Hepatocyte (in vitro differentiated cells): ENCODE measurements around the gene STKLD1. TPM values are rescaled to one million over a fixed set of nuclear protein-coding genes. Genes with fewer than 3 reads are reported as not detected.
A peak's percentile ranks its signal among the peaks of the same experiment; 100 is the strongest.
"Not testable (repeated sequence)": the region's sequence is repeated elsewhere in the genome, so short reads cannot be mapped to it uniquely, and the experiment has no call there.

Source experiments
- DNase-seq: peaks from one replicate; pipeline ENCODE4 v3.0.0-alpha.2; 2016; ENCODE audit warnings: low spot score
- H2AFZ ChIP-seq: fragments of 200-600 bp; sonication (generic); 2 replicates; pipeline ENCODE4 v1.6.0; 2016; ENCODE audit warnings: antibody characterized with exemption, mild to moderate bottlenecking
- H3K27ac ChIP-seq: fragments of 200-600 bp; sonication (generic); 2 replicates; pipeline ENCODE4 v1.5.1; 2016; ENCODE audit warnings: mild to moderate bottlenecking
- H3K27me3 ChIP-seq: fragments of 200-600 bp; sonication (generic); 2 replicates; pipeline ENCODE4 v1.6.1; 2016
- H3K36me3 ChIP-seq: fragments of 200-600 bp; sonication (generic); replicated peaks from 2 replicates; pipeline ENCODE4 v1.5.1; 2016; ENCODE audit warnings: low read depth; ENCODE audit not compliant: insufficient read depth
- H3K4me1 ChIP-seq: fragments of 200-600 bp; sonication (generic); 2 replicates; pipeline ENCODE4 v1.5.1; 2016; ENCODE audit warnings: mild to moderate bottlenecking, moderate library complexity; ENCODE audit not compliant: insufficient read depth
- H3K4me2 ChIP-seq: fragments of 200-600 bp; sonication (generic); 2 replicates; pipeline ENCODE4 v1.6.0; 2016
- H3K4me3 ChIP-seq: fragments of 200-600 bp; sonication (generic); 2 replicates; pipeline ENCODE4 v1.5.1; 2016; ENCODE audit warnings: mild to moderate bottlenecking
- H3K79me2 ChIP-seq: fragments of 200-600 bp; sonication (generic); 2 replicates; pipeline ENCODE4 v1.6.0; 2017; ENCODE audit warnings: mild to moderate bottlenecking
- H3K9me2 ChIP-seq: fragments of 200-600 bp; sonication (generic); replicated peaks from 2 replicates; pipeline ENCODE4 v1.6.0; 2017; ENCODE audit warnings: mild to moderate bottlenecking; ENCODE audit not compliant: insufficient read depth
- H3K9me3 ChIP-seq: fragments of 200-600 bp; sonication (generic); 2 replicates; pipeline ENCODE4 v1.5.1; 2016; ENCODE audit warnings: low read depth, mild to moderate bottlenecking
- H4K20me1 ChIP-seq: fragments of 200-600 bp; sonication (generic); 2 replicates; pipeline ENCODE4 v1.6.0; 2016; ENCODE audit warnings: mild to moderate bottlenecking; ENCODE audit not compliant: insufficient read depth, poor library complexity, severe bottlenecking
- CTCF ChIP-seq: fragments of 200-600 bp; sonication (generic); IDR thresholded peaks from 2 replicates; pipeline ENCODE4 v1.5.1; 2016; ENCODE audit warnings: antibody characterized with exemption, mild to moderate bottlenecking; ENCODE audit not compliant: poor library complexity
- EZH2 ChIP-seq: fragments of 200-600 bp; sonication (generic); IDR thresholded peaks from 2 replicates; pipeline ENCODE4 v1.6.1; 2016; ENCODE audit warnings: antibody characterized with exemption, mild to moderate bottlenecking, borderline replicate concordance
- EZH2phosphoT487 ChIP-seq: fragments of 200-600 bp; sonication (generic); IDR thresholded peaks from one replicate; pipeline ENCODE4 v1.6.1; 2018; ENCODE audit warnings: antibody characterized with exemption, mild to moderate bottlenecking, low read depth, moderate library complexity; ENCODE audit not compliant: unreplicated experiment, severe bottlenecking
- WGBS: methylation state at CpG from one replicate; pipeline ENCODE4 v1.1.6; 2016; ENCODE audit warnings: low lambda C conversion rate; ENCODE audit errors: missing lambda C conversion rate; 5-methylcytosine and 5-hydroxymethylcytosine counted together
- polyA plus RNA-seq: library from polyadenylated mRNA; unstranded; fragments of >200 nt; fragmentation: Nextera tagmentation; extraction: Ambion mirVana; gene quantifications from 2 replicates; pipeline ENCODE4 v1.2.1, GENCODE V29; 2016
- total RNA-seq: library from RNA; depleted of rRNA; stranded (reverse); fragments of >200 nt; gene quantifications from 2 replicates; pipeline ENCODE4 v1.2.3, GENCODE V29; 2014

The STKLD1 gene
- total and polyA plus RNA-seq, 2 experiments from 2014 or later = 0.10 to 2.5 TPM

- Histone ChIP-seq H3K4me2 (no peak overlapping the region), H3K4me3 (no peak overlapping the region), H3K27ac (peak overlapping the region; percentile 77), H3K9me3 (no peaks in the 10 kb centered on the region), H3K9me2 (no peaks in the 10 kb centered on the region), H4K20me1 (no peaks in the 10 kb centered on the region), H3K27me3 (no peaks in the 10 kb centered on the region), H3K79me2 (peaks cover 28% of the 10 kb centered on the region), H2AFZ (no peak overlapping the region), H3K4me1 (peaks cover 9% of the 10 kb centered on the region), H3K36me3 (no peaks in the 10 kb centered on the region)
- TF ChIP-seq CTCF = no peak
- no peak for TF ChIP-seq EZH2
- TF ChIP-seq EZH2phosphoT487 = no peak
- no peak for DNase-seq
- 95% methylated on average over 10 of the region's 10 CpGs for WGBS
Observed at GRCh38 chr9:133333566-133333965, 42.6 kb upstream of the STKLD1 start.

- Histone ChIP-seq H3K27ac (peak overlapping the region; percentile 84), H2AFZ (no peak overlapping the region), H3K9me2 (no peaks in the 10 kb centered on the region), H3K4me2 (peak overlapping the region; percentile 90), H3K9me3 (no peaks in the 10 kb centered on the region), H3K27me3 (no peaks in the 10 kb centered on the region), H3K4me3 (no peak overlapping the region), H3K36me3 (no peaks in the 10 kb centered on the region), H3K4me1 (peaks cover 9% of the 10 kb centered on the region), H3K79me2 (peaks cover 28% of the 10 kb centered on the region), H4K20me1 (no peaks in the 10 kb centered on the region)
- WGBS = 96% methylated on average over 6 of the region's 6 CpGs
- TF ChIP-seq EZH2phosphoT487 = no peak
- no peak for TF ChIP-seq EZH2
- TF ChIP-seq CTCF = no peak
- DNase-seq = peak; percentile 76
Observed at GRCh38 chr9:133334161-133334560, 42.0 kb upstream of the STKLD1 start.

- H2AFZ ChIP-seq, H3K9me3 ChIP-seq, H3K27me3 ChIP-seq, H3K4me1 ChIP-seq, DNase-seq, H4K20me1 ChIP-seq, H3K9me2 ChIP-seq, H3K36me3 ChIP-seq: not testable (repeated sequence)
- H3K79me2 ChIP-seq = peaks cover 28% of the 10 kb centered on the region
- WGBS = 75% methylated on average over 11 of the region's 11 CpGs
- H3K27ac ChIP-seq = peak overlapping the region; percentile 84
- H3K4me3 ChIP-seq = peak overlapping the region; percentile 94
- peak overlapping the region; percentile 90 for H3K4me2 ChIP-seq
Observed at GRCh38 chr9:133334888-133335287, 41.3 kb upstream of the STKLD1 start.

- H3K27me3 ChIP-seq = no peaks in the 10 kb centered on the region
- no peaks in the 10 kb centered on the region for H3K9me3 ChIP-seq
- WGBS = 7% methylated on average over 69 of the region's 70 CpGs
- peak; percentile 95 for DNase-seq
- peaks cover 28% of the 10 kb centered on the region for H3K79me2 ChIP-seq
- TF ChIP-seq EZH2 (no peak), EZH2phosphoT487 (no peak), CTCF (no peak)
- peak within 1 kb of the TSS; percentile 70 for H2AFZ ChIP-seq
- H3K4me2 ChIP-seq = peak within 1 kb of the TSS; percentile 90
- peak within 1 kb of the TSS; percentile 84 for H3K27ac ChIP-seq
- no peaks in the 10 kb centered on the region for H3K9me2 ChIP-seq
- peaks cover 9% of the 10 kb centered on the region for H3K4me1 ChIP-seq
- H3K4me3 ChIP-seq = peak within 1 kb of the TSS; percentile 94
- no peaks in the 10 kb centered on the region for H3K36me3 ChIP-seq
- no peaks in the 10 kb centered on the region for H4K20me1 ChIP-seq
Observed at GRCh38 chr9:133335924-133336811, 40.0 kb upstream of the STKLD1 start, which contains the start of gene SURF6. Gene SURF6, minus strand, starts transcription at chr9:133336188. Its CDS starts 56 bp downstream, at chr9:133336132.
